Endodermal cell (in vitro differentiated cells): Measurements from ENCODE around the gene PDX1. TPM values are rescaled to one million over a fixed set of nuclear protein-coding genes. Genes with fewer than 3 reads are reported as not detected.

Source experiments
- DNase-seq: peaks from one replicate; pipeline ENCODE4 v3.0.0-alpha.2; 2017
- H3K27ac ChIP-seq: 2 replicates; pipeline ENCODE4 v1.5.1; 2013; ENCODE audit warnings: mild to moderate bottlenecking, low read depth, low read length, moderate library complexity
- H3K27me3 ChIP-seq: 2 replicates; pipeline ENCODE4 v1.6.1; 2013; ENCODE audit warnings: mild to moderate bottlenecking, low read length, moderate library complexity; ENCODE audit not compliant: insufficient read depth, control insufficient read depth, poor library complexity, severe bottlenecking
- H3K36me3 ChIP-seq: 2 replicates; pipeline ENCODE4 v1.7.0; 2013; ENCODE audit warnings: mild to moderate bottlenecking, low read length, moderate library complexity; ENCODE audit not compliant: control insufficient read depth, insufficient read depth
- H3K4me1 ChIP-seq: one replicate; pipeline ENCODE4 v1.7.0; 2013; ENCODE audit warnings: low read length; ENCODE audit not compliant: control insufficient read depth, insufficient read depth
- H3K4me3 ChIP-seq: 2 replicates; pipeline ENCODE4 v1.5.1; 2013; ENCODE audit warnings: mild to moderate bottlenecking, low read length, moderate library complexity
- H3K9ac ChIP-seq: 2 replicates; pipeline ENCODE4 v1.6.1; 2013; ENCODE audit warnings: mild to moderate bottlenecking, low read length, moderate library complexity; ENCODE audit not compliant: poor library complexity, severe bottlenecking; ENCODE audit errors: extremely low read depth
- H3K9me3 ChIP-seq: 2 replicates; pipeline ENCODE4 v1.6.1; 2013; ENCODE audit warnings: mild to moderate bottlenecking, low read length, moderate library complexity; ENCODE audit not compliant: control insufficient read depth
- H3K27ac Mint-ChIP-seq: 2 replicates; pipeline ENCODE4 v1.8.0; 2020; ENCODE audit warnings: mixed read lengths
- H3K27me3 Mint-ChIP-seq: 2 replicates; pipeline ENCODE4 v1.8.0; 2021; ENCODE audit warnings: mild to moderate bottlenecking, mixed read lengths; ENCODE audit not compliant: insufficient read depth
- H3K36me3 Mint-ChIP-seq: 2 replicates; pipeline ENCODE4 v1.8.0; 2020; ENCODE audit warnings: low read depth, mixed read lengths
- H3K4me1 Mint-ChIP-seq: 2 replicates; pipeline ENCODE4 v1.8.0; 2020; ENCODE audit warnings: mixed read lengths
- H3K4me3 Mint-ChIP-seq: 2 replicates; pipeline ENCODE4 v1.8.0; 2020; ENCODE audit warnings: mild to moderate bottlenecking, moderate library complexity, mixed read lengths
- H3K9me3 Mint-ChIP-seq: 2 replicates; pipeline ENCODE4 v1.8.0; 2020; ENCODE audit warnings: mild to moderate bottlenecking, mixed read lengths
- WGBS, 2 experiments: methylation state at CpG; one replicate each; pipeline versions ENCODE4 v1.1.5 to v1.1.7; 2013; ENCODE audit warnings: missing lambda C conversion rate in 2 of 2, mixed read lengths in 1 of 2; ENCODE audit not compliant: insufficient coverage in 1 of 2, insufficient read length in 1 of 2; 5-methylcytosine and 5-hydroxymethylcytosine counted together
- long read RNA-seq, 4 experiments: library from polyadenylated mRNA in 2 of 4; library from RNA in 1 of 4; library from capped mRNA in 1 of 4; stranded (forward) in 3 of 4; unstranded in 1 of 4; transcript quantifications; one replicate each; pipeline ENCODE4 v2.0.0, GENCODE V29; 2020 to 2021; ENCODE audit warnings: inconsistent platforms in 1 of 4
- polyA plus RNA-seq, 2 experiments: library from polyadenylated mRNA; stranded (reverse); fragments of 50-300 nt; gene quantifications; one replicate each; pipeline ENCODE4 v1.2.3, GENCODE V29; 2013
- total RNA-seq, 2 donors: library from RNA; stranded (reverse); fragmentation: NEBNext Ultra II Directional in 1 of 2; extraction: Animal tissue kit (Norgen Biotek cat#: 25700) in 1 of 2; gene quantifications; 2 replicates in 1 of 2; 3 replicates in 1 of 2; pipeline ENCODE4 v1.2.1, GENCODE V29; 2021
- TF ChIP-seq, protein P1 (sequence below): fragments of 200-600 bp; sonication (generic); conservative IDR thresholded peaks from 2 replicates; pipeline ENCODE4 v1.5.0; 2021; ENCODE audit warnings: antibody characterized with exemption, mild to moderate bottlenecking

PDX1 gene
- not detected for total RNA-seq
- polyA plus RNA-seq (2013, experiment 1 of 2): not detected
- polyA plus RNA-seq (2013, experiment 2 of 2): not detected
- long read RNA-seq, experiment 1: 0 reads
- long read RNA-seq, experiment 2: 0 reads
- long read RNA-seq, experiment 3: 0 reads
- long read RNA-seq, experiment 4: 0 reads

DNA sequence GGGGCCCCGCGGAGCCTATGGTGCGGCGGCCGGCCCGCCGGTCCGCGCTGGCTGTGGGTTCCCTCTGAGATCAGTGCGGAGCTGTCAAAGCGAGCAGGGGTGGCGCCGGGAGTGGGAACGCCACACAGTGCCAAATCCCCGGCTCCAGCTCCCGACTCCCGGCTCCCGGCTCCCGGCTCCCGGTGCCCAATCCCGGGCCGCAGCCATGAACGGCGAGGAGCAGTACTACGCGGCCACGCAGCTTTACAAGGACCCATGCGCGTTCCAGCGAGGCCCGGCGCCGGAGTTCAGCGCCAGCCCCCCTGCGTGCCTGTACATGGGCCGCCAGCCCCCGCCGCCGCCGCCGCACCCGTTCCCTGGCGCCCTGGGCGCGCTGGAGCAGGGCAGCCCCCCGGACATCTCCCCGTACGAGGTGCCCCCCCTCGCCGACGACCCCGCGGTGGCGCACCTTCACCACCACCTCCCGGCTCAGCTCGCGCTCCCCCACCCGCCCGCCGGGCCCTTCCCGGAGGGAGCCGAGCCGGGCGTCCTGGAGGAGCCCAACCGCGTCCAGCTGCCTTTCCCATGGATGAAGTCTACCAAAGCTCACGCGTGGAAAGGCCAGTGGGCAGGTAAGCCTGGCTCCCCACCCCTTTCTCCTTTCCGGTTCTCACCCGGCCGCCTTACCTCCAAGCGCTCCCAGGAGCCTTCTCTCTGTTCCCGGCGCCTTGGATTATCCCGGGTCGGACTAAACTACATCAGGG, at the start of gene PDX1:
TSS of gene PDX1 (plus strand) at position 67 of the 743 bp plus-strand sequence. CDS start at position 206, 139 bp downstream.
- Histone ChIP-seq H3K27ac (no peak within 1 kb of the TSS), H3K4me3 (peak within 1 kb of the TSS; percentile 49)
- no peak within 1 kb of the TSS for H3K27ac Mint-ChIP-seq

GRCh38 chr13:27878274-27878673, 41.5 kb upstream of the PDX1 start:
- H3K4me1 Mint-ChIP-seq: no peaks in the 10 kb centered on the region
- H3K27ac Mint-ChIP-seq: no peak overlapping the region
- H3K36me3 Mint-ChIP-seq: no peaks in the 10 kb centered on the region
- Histone ChIP-seq H3K4me3 (no peak overlapping the region), H3K27me3 (peaks cover 76% of the 10 kb centered on the region), H3K27ac (no peak overlapping the region), H3K9ac (no peak overlapping the region), H3K9me3 (no peaks in the 10 kb centered on the region), H3K4me1 (no peaks in the 10 kb centered on the region), H3K36me3 (no peaks in the 10 kb centered on the region)
- peaks cover 2% of the 10 kb centered on the region for H3K9me3 Mint-ChIP-seq
- H3K27me3 Mint-ChIP-seq: peaks cover 63% of the 10 kb centered on the region
- no peak for DNase-seq
- TF ChIP-seq, protein P1, sequence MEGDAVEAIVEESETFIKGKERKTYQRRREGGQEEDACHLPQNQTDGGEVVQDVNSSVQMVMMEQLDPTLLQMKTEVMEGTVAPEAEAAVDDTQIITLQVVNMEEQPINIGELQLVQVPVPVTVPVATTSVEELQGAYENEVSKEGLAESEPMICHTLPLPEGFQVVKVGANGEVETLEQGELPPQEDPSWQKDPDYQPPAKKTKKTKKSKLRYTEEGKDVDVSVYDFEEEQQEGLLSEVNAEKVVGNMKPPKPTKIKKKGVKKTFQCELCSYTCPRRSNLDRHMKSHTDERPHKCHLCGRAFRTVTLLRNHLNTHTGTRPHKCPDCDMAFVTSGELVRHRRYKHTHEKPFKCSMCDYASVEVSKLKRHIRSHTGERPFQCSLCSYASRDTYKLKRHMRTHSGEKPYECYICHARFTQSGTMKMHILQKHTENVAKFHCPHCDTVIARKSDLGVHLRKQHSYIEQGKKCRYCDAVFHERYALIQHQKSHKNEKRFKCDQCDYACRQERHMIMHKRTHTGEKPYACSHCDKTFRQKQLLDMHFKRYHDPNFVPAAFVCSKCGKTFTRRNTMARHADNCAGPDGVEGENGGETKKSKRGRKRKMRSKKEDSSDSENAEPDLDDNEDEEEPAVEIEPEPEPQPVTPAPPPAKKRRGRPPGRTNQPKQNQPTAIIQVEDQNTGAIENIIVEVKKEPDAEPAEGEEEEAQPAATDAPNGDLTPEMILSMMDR: no peak
- WGBS, 2 experiments: 87 to 100% methylated on average over 1 to 5 of the region's 5 CpGs
- H3K4me3 Mint-ChIP-seq: no peak overlapping the region

More for the DNA sequence above, at the start of gene PDX1:
- Histone ChIP-seq H3K36me3 (no peaks in the 10 kb centered on the region), H3K4me1 (peaks cover 3% of the 10 kb centered on the region), H3K9me3 (no peaks in the 10 kb centered on the region), H3K9ac (no peak within 1 kb of the TSS), H3K27me3 (peaks cover 100% of the 10 kb centered on the region)
- H3K9me3 Mint-ChIP-seq: peaks cover 3% of the 10 kb centered on the region
- WGBS, 2 experiments: 1 to 2% methylated on average over 12 to 76 of the region's 76 CpGs
- H3K4me1 Mint-ChIP-seq: peaks cover 25% of the 10 kb centered on the region
- TF ChIP-seq, protein P1: no peak
- peaks cover 99% of the 10 kb centered on the region for H3K27me3 Mint-ChIP-seq
- DNase-seq: peak; percentile 90
- peak within 1 kb of the TSS; percentile 46 for H3K4me3 Mint-ChIP-seq
- no peaks in the 10 kb centered on the region for H3K36me3 Mint-ChIP-seq

GRCh38 chr13:27889471-27889870, 30.3 kb upstream of the PDX1 start:
- Histone ChIP-seq H3K36me3 (no peaks in the 10 kb centered on the region), H3K4me1 (no peaks in the 10 kb centered on the region), H3K27me3 (peaks cover 43% of the 10 kb centered on the region), H3K9me3 (no peaks in the 10 kb centered on the region), H3K27ac (no peak overlapping the region), H3K4me3 (no peak overlapping the region), H3K9ac (no peak overlapping the region)
- H3K9me3 Mint-ChIP-seq: no peaks in the 10 kb centered on the region
- no peaks in the 10 kb centered on the region for H3K36me3 Mint-ChIP-seq
- peaks cover 62% of the 10 kb centered on the region for H3K27me3 Mint-ChIP-seq
- H3K4me1 Mint-ChIP-seq: peaks cover 5% of the 10 kb centered on the region
- H3K27ac Mint-ChIP-seq: no peak overlapping the region
- no peak for DNase-seq
- TF ChIP-seq, protein P1: no peak
- 63% methylated on average over 5 of the region's 5 CpGs; no CpG with 5 or more reads in 1 of the 2 experiments for WGBS, 2 experiments
- no peak overlapping the region for H3K4me3 Mint-ChIP-seq
